GM21576 (cell line): ENCODE measurements around the gene DDX25.
"Not testable (repeated sequence)": the region's sequence is repeated elsewhere in the genome, so short reads cannot be mapped to it uniquely, and the experiment has no call there.

Experiments used
- ATAC-seq: cut with Tn5 transposase; IDR thresholded peaks from one replicate; pipeline ENCODE4 v1.9.1; 2021; ENCODE audit warnings: mild to moderate bottlenecking, moderate library complexity; ENCODE audit not compliant: unreplicated experiment

DDX25 gene

DNA sequence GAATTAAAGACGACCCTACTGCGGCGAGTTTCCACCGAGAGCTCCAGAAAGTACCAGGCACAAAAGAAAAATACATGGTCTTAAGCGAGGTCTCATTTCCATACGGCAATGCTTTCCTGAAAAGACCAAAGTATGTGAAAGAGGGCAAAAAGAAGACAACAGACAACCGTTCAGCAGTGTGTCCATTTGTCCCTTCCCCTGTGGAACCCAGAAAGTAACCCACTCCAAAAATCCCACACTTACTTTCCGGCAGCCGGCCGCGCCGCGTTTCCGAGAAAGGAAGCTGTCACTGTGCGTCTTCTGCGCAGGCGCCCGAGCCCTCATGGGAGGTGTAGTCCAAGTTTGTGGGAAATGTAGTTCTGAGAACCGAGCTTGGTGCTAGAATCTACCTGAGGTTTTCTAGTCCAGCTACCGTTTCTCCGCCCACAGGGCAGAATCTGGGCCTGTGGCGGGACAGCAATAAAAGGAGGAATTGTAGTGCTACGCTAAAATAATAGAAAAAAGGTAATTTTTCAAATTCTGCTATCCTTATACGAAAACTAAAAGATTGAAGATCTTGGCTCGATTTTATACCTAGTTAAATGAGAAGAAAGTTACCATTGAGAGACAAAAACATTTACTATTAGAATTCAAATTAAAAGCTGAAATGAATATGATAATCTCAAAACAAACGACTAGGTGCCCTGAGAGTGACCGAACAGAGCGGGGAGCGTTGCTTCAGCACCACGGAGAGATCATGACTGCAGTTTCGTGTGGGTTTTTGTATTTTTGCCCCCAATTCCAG lies 1.2 kb upstream of the DDX25 start, which contains the start of gene PUS3:
PUS3 (minus strand) TSS at position 280 of the 784 bp plus-strand sequence. CDS start 6,922 bp downstream, outside the sequence.
- peak; percentile 96 for ATAC-seq

GRCh38 chr11:125904678-125905077 lies 370 bp downstream of the DDX25 start:
- no peak for ATAC-seq

- ATAC-seq, result no peak
Measured at GRCh38 chr11:125910226-125910849, 6.0 kb downstream of the DDX25 start.

DNA sequence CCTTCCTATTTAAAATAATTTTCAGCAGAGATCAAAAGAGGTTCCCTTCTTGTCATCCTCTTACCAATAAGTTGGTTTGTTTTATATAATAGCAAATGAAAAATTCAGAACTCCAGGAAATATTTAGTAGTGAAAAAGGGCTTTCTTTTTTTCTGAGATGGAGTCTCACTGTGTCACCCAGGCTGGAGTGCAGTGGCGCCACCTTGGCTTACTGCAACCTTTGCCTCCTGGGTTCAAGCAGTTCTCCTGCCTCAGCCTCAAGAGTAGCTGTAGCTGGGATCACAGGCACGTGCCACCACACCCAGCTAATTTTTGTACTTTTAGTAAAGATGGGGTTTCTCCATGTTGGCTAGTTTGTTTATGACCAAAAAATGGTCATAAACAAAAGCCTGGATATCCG lies 10.3 kb downstream of the DDX25 start:
- not testable (repeated sequence) for ATAC-seq

- ATAC-seq, result no peak
Measured at GRCh38 chr11:125916683-125917347, 12.5 kb downstream of the DDX25 start.

GRCh38 chr11:125918140-125918840 lies 14.0 kb downstream of the DDX25 start:
- no peak for ATAC-seq

GRCh38 chr11:125921042-125921441 lies 16.7 kb downstream of the DDX25 start:
- ATAC-seq, result no peak

DNA sequence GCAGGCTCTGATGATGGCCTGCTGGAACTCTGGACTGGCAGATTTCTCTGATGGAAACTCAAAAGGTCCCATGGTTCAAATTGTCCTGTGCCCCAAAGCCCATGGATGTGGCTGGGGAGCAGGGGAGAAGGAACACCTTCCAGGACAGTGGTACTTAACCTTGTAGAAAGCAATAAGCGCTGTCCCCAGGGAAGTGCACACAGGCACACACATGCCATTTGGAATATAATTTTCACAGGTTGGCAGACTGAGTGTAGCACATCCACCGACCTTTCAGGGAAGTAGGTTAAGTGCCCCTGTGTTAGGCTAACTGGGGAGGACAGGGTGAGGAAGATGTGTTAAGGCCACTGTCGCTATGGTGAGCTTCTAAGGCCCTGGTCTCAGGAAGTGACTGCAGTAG lies 17.8 kb downstream of the DDX25 start:
- no peak for ATAC-seq

- no peak for ATAC-seq
Measured at GRCh38 chr11:125923012-125923579, 18.8 kb downstream of the DDX25 start.

DNA sequence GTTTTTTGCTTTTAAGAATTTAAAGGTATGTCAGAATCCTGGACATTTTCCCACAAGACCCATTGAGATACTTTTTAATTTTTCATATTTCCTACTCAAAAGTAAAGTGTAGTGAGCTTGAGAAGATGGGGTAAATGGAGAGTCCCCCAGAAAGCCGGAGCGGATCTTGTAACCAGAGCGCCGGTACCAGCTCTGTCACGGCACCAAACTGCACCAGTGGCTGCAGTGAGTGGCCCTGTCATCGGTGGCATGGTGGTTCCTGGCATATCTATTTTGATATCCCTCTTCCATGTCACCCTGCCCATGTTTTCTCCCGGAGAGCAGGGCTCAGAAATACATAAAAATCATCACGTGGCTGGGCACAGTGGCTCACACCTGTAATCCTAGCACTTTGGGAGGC lies 19.3 kb downstream of the DDX25 start:
- no peak for ATAC-seq

- no peak for ATAC-seq
Measured at GRCh38 chr11:125924384-125925007, 20.2 kb downstream of the DDX25 start.

DNA sequence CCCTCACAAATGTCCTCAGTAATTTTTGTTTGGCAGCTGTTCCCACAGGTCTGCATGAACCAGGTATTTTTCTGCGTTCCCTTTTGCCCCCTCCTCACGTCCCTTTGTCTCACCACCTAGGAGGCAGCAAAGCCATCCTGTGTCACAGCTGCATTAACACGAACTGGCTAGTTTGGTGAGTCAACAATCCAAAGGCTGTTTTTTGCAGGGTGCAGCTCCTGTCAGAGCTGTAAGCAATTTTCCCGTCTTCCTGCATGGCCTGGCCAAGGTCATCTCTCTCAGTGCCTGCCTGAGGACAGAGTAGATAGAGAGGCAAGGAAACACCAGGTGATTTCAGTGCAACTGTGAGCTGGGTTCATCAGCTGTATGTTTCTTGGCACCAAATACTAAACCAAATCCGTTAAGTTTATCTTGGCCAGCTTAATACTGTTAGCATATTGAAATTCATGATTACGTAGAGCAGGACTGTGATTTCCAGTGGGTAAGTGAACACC lies 21.0 kb downstream of the DDX25 start:
- no peak for ATAC-seq

GRCh38 chr11:125925804-125926203 lies 21.5 kb downstream of the DDX25 start:
- no peak for ATAC-seq

DNA sequence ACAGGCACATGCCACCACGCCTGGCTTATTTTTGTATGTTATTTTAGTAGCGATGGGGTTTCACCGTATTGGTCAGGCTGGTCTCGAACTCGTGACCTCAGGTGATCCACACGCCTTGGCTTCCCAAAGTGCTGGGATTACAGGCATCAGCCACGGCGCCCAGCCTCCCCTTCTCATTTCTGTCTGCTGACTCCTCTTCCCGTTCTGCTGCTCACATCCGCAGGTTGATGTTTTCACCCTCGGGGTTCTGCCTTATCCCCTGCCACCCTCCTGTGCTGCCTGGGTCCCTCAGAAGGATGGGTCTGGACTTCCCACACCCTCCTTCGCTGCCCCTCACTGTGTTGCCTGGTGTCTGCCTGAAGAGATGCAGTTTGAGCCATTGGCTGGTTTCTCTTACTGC lies 22.4 kb downstream of the DDX25 start:
- ATAC-seq, result no peak

GRCh38 chr11:125929445-125930075 lies 25.3 kb downstream of the DDX25 start:
- no peak for ATAC-seq

GRCh38 chr11:125930076-125930450 lies 25.8 kb downstream of the DDX25 start:
- ATAC-seq, result no peak

DNA sequence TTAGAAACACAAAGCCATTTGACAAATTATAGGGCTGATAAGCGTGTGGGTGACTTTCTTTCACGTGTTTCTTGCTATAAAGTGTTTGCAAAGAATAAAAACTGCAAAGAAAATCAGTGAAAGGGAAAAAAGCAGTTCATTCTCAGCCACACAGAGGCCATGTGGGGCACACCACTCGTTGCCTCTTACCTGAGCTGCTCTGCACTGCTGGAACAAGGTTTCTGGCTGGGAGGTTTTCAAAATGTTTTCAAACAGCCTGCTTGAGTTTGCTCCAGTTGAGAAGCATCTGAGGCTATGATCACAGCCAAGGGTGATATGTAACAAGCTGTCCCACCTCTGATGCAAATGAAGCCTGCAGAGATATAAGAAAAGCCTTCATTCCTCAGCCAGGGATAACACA lies 26.8 kb downstream of the DDX25 start:
- ATAC-seq, result no peak

GRCh38 chr11:125931668-125932067 lies 27.4 kb downstream of the DDX25 start:
- ATAC-seq, result no peak

- ATAC-seq, result no peak
Measured at GRCh38 chr11:125932301-125932700, 28.0 kb downstream of the DDX25 start.
